H9 (cell line): ENCODE data around the gene TMEM181. TPM values are rescaled to one million over a fixed set of nuclear protein-coding genes. Genes with fewer than 3 reads are reported as not detected.

Experiments
- DNase-seq: peaks from one replicate; pipeline ENCODE4 v3.0.0-alpha.2; 2017
- H2AFZ ChIP-seq: one replicate; pipeline ENCODE4 v1.6.1; 2013; ENCODE audit warnings: mild to moderate bottlenecking, low read length, control low read depth, moderate library complexity
- H2AK5ac ChIP-seq: 2 replicates; pipeline ENCODE4 v1.6.1; 2013; ENCODE audit warnings: low read length, control low read depth, mixed read lengths; ENCODE audit not compliant: insufficient read length
- H2BK120ac ChIP-seq: one replicate; pipeline ENCODE4 v1.6.1; 2013; ENCODE audit warnings: low read depth, mild to moderate bottlenecking, low read length, control low read depth, inconsistent platforms; ENCODE audit not compliant: poor library complexity, severe bottlenecking
- H2BK12ac ChIP-seq: 2 replicates; pipeline ENCODE4 v1.6.1; 2013; ENCODE audit warnings: low read length, control low read depth, mixed read lengths, low read depth; ENCODE audit not compliant: insufficient read length
- H2BK15ac ChIP-seq: 2 replicates; pipeline ENCODE4 v1.6.1; 2013; ENCODE audit warnings: low read depth, low read length, control low read depth
- H2BK20ac ChIP-seq: one replicate; pipeline ENCODE4 v1.6.1; 2013; ENCODE audit warnings: low read depth, mild to moderate bottlenecking, low read length, control low read depth, inconsistent platforms; ENCODE audit not compliant: poor library complexity, severe bottlenecking
- H2BK5ac ChIP-seq: 2 replicates; pipeline ENCODE4 v1.6.1; 2013; ENCODE audit warnings: low read length, control low read depth, mixed read lengths; ENCODE audit not compliant: insufficient read length
- H3K14ac ChIP-seq: 2 replicates; pipeline ENCODE4 v1.6.1; 2013; ENCODE audit warnings: low read length, control low read depth; ENCODE audit not compliant: insufficient read depth
- H3K18ac ChIP-seq: 2 replicates; pipeline ENCODE4 v1.6.1; 2013; ENCODE audit warnings: low read depth, mild to moderate bottlenecking, mixed read lengths, low read length, control low read depth; ENCODE audit not compliant: insufficient read length
- H3K23ac ChIP-seq: 2 replicates; pipeline ENCODE4 v1.6.1; 2013; ENCODE audit warnings: low read length, control low read depth, mixed read lengths, low read depth; ENCODE audit not compliant: insufficient read length
- H3K23me2 ChIP-seq: 2 replicates; pipeline ENCODE4 v1.6.1; 2013; ENCODE audit warnings: low read depth, mild to moderate bottlenecking, mixed read lengths, low read length, control low read depth; ENCODE audit not compliant: insufficient read length, poor library complexity, severe bottlenecking
- H3K27ac ChIP-seq: 2 replicates; pipeline ENCODE4 v1.5.1; 2013; ENCODE audit warnings: low read length, control low read depth, mixed read lengths, low read depth; ENCODE audit not compliant: insufficient read length
- H3K27me3 ChIP-seq: 2 replicates; pipeline ENCODE4 v1.6.1; 2013; ENCODE audit warnings: low read length, control low read depth, inconsistent platforms; ENCODE audit not compliant: insufficient read depth
- H3K4ac ChIP-seq: 2 replicates; pipeline ENCODE4 v1.6.1; 2013; ENCODE audit warnings: low read depth, mild to moderate bottlenecking, control low read depth, inconsistent platforms, low read length, moderate library complexity
- H3K4me1 ChIP-seq: 2 replicates; pipeline ENCODE4 v1.6.1; 2013; ENCODE audit warnings: low read length, control low read depth, inconsistent platforms; ENCODE audit not compliant: insufficient read depth
- H3K4me2 ChIP-seq: 2 replicates; pipeline ENCODE4 v1.6.1; 2013; ENCODE audit warnings: low read length, control low read depth, mixed read lengths; ENCODE audit not compliant: insufficient read length, insufficient read depth
- H3K56ac ChIP-seq: 2 replicates; pipeline ENCODE4 v1.6.1; 2013; ENCODE audit warnings: low read depth, mild to moderate bottlenecking, mixed read lengths, low read length, control low read depth; ENCODE audit not compliant: insufficient read length
- H3K79me1 ChIP-seq: 2 replicates; pipeline ENCODE4 v1.6.1; 2013; ENCODE audit warnings: low read depth, mild to moderate bottlenecking, moderate library complexity, low read length, control low read depth, inconsistent platforms; ENCODE audit not compliant: insufficient read depth, poor library complexity, severe bottlenecking
- H3K79me2 ChIP-seq: 2 replicates; pipeline ENCODE4 v1.6.1; 2013; ENCODE audit warnings: low read length, control low read depth, inconsistent platforms; ENCODE audit not compliant: insufficient read depth
- H3K9ac ChIP-seq: 2 replicates; pipeline ENCODE4 v1.6.1; 2013; ENCODE audit warnings: low read length, control low read depth, mixed read lengths; ENCODE audit not compliant: insufficient read length; ENCODE audit errors: extremely low read depth
- H3K9me3 ChIP-seq: one replicate; pipeline ENCODE4 v1.6.1; 2013; ENCODE audit warnings: low read depth, low read length, inconsistent platforms; ENCODE audit not compliant: control insufficient read depth
- H3T11ph ChIP-seq: one replicate; pipeline ENCODE4 v1.6.1; 2013; ENCODE audit warnings: mild to moderate bottlenecking, low read length, control low read depth, inconsistent platforms
- H4K20me1 ChIP-seq: one replicate; pipeline ENCODE4 v1.6.1; 2013; ENCODE audit not compliant: control insufficient read depth, insufficient read length, insufficient read depth
- H4K5ac ChIP-seq: 2 replicates; pipeline ENCODE4 v1.6.1; 2013; ENCODE audit warnings: low read depth, mild to moderate bottlenecking, mixed read lengths, low read length, control low read depth; ENCODE audit not compliant: insufficient read length
- H4K8ac ChIP-seq: replicated peaks from 2 replicates; pipeline ENCODE4 v1.6.1; 2013; ENCODE audit warnings: low read length, control low read depth, mixed read lengths, low read depth; ENCODE audit not compliant: insufficient read length
- H4K91ac ChIP-seq: 2 replicates; pipeline ENCODE4 v1.6.1; 2013; ENCODE audit warnings: low read depth, mild to moderate bottlenecking, moderate library complexity, mixed read lengths, low read length, control low read depth; ENCODE audit not compliant: insufficient read length
- H3K27ac Mint-ChIP-seq, 3 experiments: 2 replicates in 2 of 3; 3 replicates in 1 of 3; pipeline ENCODE4 v1.8.0; 2020 to 2021; ENCODE audit warnings: mixed read lengths in 3 of 3, mild to moderate bottlenecking in 1 of 3, moderate library complexity in 1 of 3
- H3K27me3 Mint-ChIP-seq: 2 replicates; pipeline ENCODE4 v1.8.0; 2021; ENCODE audit warnings: low read depth, mild to moderate bottlenecking, moderate library complexity, mixed read lengths
- H3K36me3 Mint-ChIP-seq, 3 experiments: 2 replicates in 2 of 3; 3 replicates in 1 of 3; pipeline ENCODE4 v1.8.0; 2020 to 2021; ENCODE audit warnings: low read depth in 3 of 3, mixed read lengths in 3 of 3; ENCODE audit not compliant: insufficient read depth in 1 of 3
- H3K4me1 Mint-ChIP-seq, 2 experiments: 2 replicates each; pipeline ENCODE4 v1.8.0; 2020; ENCODE audit warnings: mixed read lengths in 2 of 2
- H3K4me3 Mint-ChIP-seq, 2 experiments: 2 replicates in 1 of 2; 3 replicates in 1 of 2; pipeline ENCODE4 v1.8.0; 2020 to 2021; ENCODE audit warnings: mild to moderate bottlenecking in 2 of 2, mixed read lengths in 2 of 2, moderate library complexity in 1 of 2
- H3K9me3 Mint-ChIP-seq, 2 experiments: 2 replicates in 1 of 2; 3 replicates in 1 of 2; pipeline ENCODE4 v1.8.0; 2020; ENCODE audit warnings: mild to moderate bottlenecking in 2 of 2, mixed read lengths in 2 of 2, moderate library complexity in 1 of 2
- CTCF ChIP-seq: fragments of 200-600 bp; sonication (generic); conservative IDR thresholded peaks from 3 replicates; pipeline ENCODE4 v1.8.0; 2021; ENCODE audit warnings: antibody characterized with exemption, mild to moderate bottlenecking
- WGBS: extraction: QIAGEN DNeasy Blood & Tissue Kit; methylation state at CpG from one replicate; pipeline ENCODE4 v1.1.7; 2013; ENCODE audit warnings: missing lambda C conversion rate, low lambda C conversion rate, mixed read lengths; ENCODE audit not compliant: insufficient read length; ENCODE audit errors: extremely low coverage; 5-methylcytosine and 5-hydroxymethylcytosine counted together
- total RNA-seq: library from RNA; stranded (reverse); gene quantifications from 2 replicates; pipeline ENCODE4 v1.2.1, GENCODE V29; 2021

The TMEM181 gene
- total RNA-seq, 1 experiment from 2014 or later: 24.4 TPM

DNA sequence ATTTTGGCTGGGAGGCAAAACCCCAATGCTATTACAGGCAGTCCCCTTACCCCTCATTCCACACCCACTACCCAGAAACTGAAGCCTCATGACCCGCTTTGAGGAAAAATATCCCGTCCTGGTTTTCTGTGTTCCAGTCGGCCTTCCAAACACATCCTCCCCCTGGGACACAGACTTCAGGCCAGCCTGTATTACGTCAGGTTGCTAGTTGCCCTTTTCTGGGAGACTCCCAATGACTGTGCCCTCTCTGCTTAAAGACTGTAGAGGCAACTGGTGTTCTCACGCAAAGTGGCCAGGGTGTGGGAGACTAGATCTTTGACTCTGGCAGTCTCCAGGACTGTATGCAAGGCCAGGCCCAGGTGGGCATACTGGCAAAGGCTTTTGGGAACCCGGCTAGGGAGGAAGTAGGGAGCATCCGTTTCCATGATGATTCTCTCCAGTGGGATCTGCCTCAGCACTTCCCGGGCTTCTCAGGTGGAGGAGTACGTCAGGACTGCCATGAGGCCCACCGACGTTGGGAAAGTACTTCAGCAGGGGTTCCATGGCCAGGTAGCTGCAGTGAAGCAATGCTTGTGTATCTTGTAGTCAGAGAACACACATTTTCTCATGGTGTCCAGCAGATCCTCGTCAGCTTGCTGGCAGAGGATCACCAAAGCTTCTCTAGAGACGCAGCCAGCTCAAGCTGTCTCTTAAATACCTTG is 49.7 kb downstream of the TMEM181 start:
- no peak overlapping the region for H2BK120ac ChIP-seq
- WGBS: no CpG with 5 or more reads among the region's 13 CpGs
- Mint-ChIP-seq H3K36me3 (peaks cover 42 to 70% (median 58%) of the 10 kb centered on the region in 3 experiments), H3K27ac (no peak overlapping the region), H3K4me1 (peaks cover 19 to 22% of the 10 kb centered on the region in 2 experiments), H3K9me3 (peaks cover 2 to 3% of the 10 kb centered on the region in 2 experiments; a peak in 2 of 5 replicates), H3K27me3 (no peaks in the 10 kb centered on the region), H3K4me3 (no peak overlapping the region)
- no peak for TF ChIP-seq CTCF
- H3K23ac ChIP-seq: no peak overlapping the region
- H4K91ac ChIP-seq: no peak overlapping the region
- H4K20me1 ChIP-seq: no peaks in the 10 kb centered on the region
- H2BK20ac ChIP-seq: no peak overlapping the region
- DNase-seq: no peak
- H3K27ac ChIP-seq: no peak overlapping the region
- H3K18ac ChIP-seq: no peak overlapping the region
- H3K23me2 ChIP-seq: no peaks in the 10 kb centered on the region
- H3K79me2 ChIP-seq: no peaks in the 10 kb centered on the region
- no peak overlapping the region for H4K8ac ChIP-seq
- H4K5ac ChIP-seq: no peak overlapping the region
- H2BK12ac ChIP-seq: no peak overlapping the region
- no peaks in the 10 kb centered on the region for H3K79me1 ChIP-seq
- no peak overlapping the region for H3K4ac ChIP-seq
- H3T11ph ChIP-seq: no peak overlapping the region
- H2AK5ac ChIP-seq: no peak overlapping the region
- H3K14ac ChIP-seq: no peak overlapping the region
- no peak overlapping the region for H2BK5ac ChIP-seq
- no peak overlapping the region for H2AFZ ChIP-seq
- no peak overlapping the region for H3K9ac ChIP-seq
- H3K4me2 ChIP-seq: no peak overlapping the region
- no peak overlapping the region for H3K56ac ChIP-seq
- no peaks in the 10 kb centered on the region for H3K27me3 ChIP-seq
- no peaks in the 10 kb centered on the region for H3K9me3 ChIP-seq
- H2BK15ac ChIP-seq: no peak overlapping the region
- H3K4me1 ChIP-seq: peaks cover 8% of the 10 kb centered on the region; the same call in 1 of the 2 replicates
